HepG2 (cell line): Measurements from ENCODE around the gene SHE. TPM values are rescaled to one million over a fixed set of nuclear protein-coding genes. Genes with fewer than 3 reads are reported as not detected.

Source experiments
- AGO1 ChIP-seq: fragments of 200-400 bp; formaldehyde crosslinking; IDR thresholded peaks from 2 replicates; pipeline ENCODE4 v1.6.1; 2017; ENCODE audit warnings: mild to moderate bottlenecking, low read depth, low read length, moderate library complexity; ENCODE audit not compliant: poor library complexity, severe bottlenecking
- ATRX ChIP-seq: sonication (generic); formaldehyde crosslinking; IDR thresholded peaks from 2 replicates; pipeline ENCODE4 v1.4.0; 2020; ENCODE audit warnings: missing genetic modification reagents, borderline replicate concordance
- BCLAF1 ChIP-seq: fragments of 450-650 bp; IDR thresholded peaks from 2 replicates; pipeline ENCODE4 v1.6.1; 2017; ENCODE audit warnings: mild to moderate bottlenecking
- CREBL2 ChIP-seq: sonication (generic); formaldehyde crosslinking; IDR thresholded peaks from 2 replicates; pipeline ENCODE4 v1.8.1; 2023; ENCODE audit warnings: missing genetic modification reagents, mild to moderate bottlenecking, borderline replicate concordance
- GFI1 ChIP-seq: sonication (generic); formaldehyde crosslinking; IDR thresholded peaks from 2 replicates; pipeline ENCODE4 v1.5.0; 2020; ENCODE audit warnings: missing genetic modification reagents, mild to moderate bottlenecking, borderline replicate concordance
- IKZF1 ChIP-seq: fragments of 450-650 bp; IDR thresholded peaks from 2 replicates; pipeline ENCODE4 v1.7.1; 2016
- PRDM15 ChIP-seq: sonication (generic); formaldehyde crosslinking; IDR thresholded peaks from 2 replicates; pipeline ENCODE4 v1.4.0; 2020; ENCODE audit warnings: missing genetic modification reagents
- SCMH1 ChIP-seq: sonication (generic); formaldehyde crosslinking; IDR thresholded peaks from 2 replicates; pipeline ENCODE4 v1.9.0; 2021; ENCODE audit warnings: missing genetic modification reagents, mild to moderate bottlenecking, borderline replicate concordance
- ZC3H13 ChIP-seq: sonication (generic); formaldehyde crosslinking; IDR thresholded peaks from 2 replicates; pipeline ENCODE4 v1.8.1; 2023; ENCODE audit warnings: mild to moderate bottlenecking, missing genetic modification reagents, moderate library complexity
- ZNF180 ChIP-seq: sonication (generic); formaldehyde crosslinking; IDR thresholded peaks from 2 replicates; pipeline ENCODE4 v1.4.0; 2020; ENCODE audit warnings: low read depth, missing genetic modification reagents, borderline replicate concordance
- ZNF207 ChIP-seq: fragments of 450-650 bp; IDR thresholded peaks from 2 replicates; pipeline ENCODE4 v1.6.1; 2016; ENCODE audit warnings: antibody characterized with exemption, borderline replicate concordance
- ZNF235 ChIP-seq: sonication (generic); formaldehyde crosslinking; IDR thresholded peaks from 2 replicates; pipeline ENCODE4 v1.8.1; 2023; ENCODE audit warnings: mild to moderate bottlenecking, missing genetic modification reagents, borderline replicate concordance
- ZNF850 ChIP-seq: sonication (generic); formaldehyde crosslinking; conservative IDR thresholded peaks from 2 replicates; pipeline ENCODE4 v1.9.0; 2021; ENCODE audit warnings: mild to moderate bottlenecking, missing genetic modification reagents
- ZNF891 ChIP-seq: sonication (generic); formaldehyde crosslinking; IDR thresholded peaks from 2 replicates; pipeline ENCODE4 v1.5.0; 2020; ENCODE audit warnings: mild to moderate bottlenecking, missing genetic modification reagents
- polyA plus RNA-seq, 8 experiments: library from polyadenylated mRNA; depleted of rRNA in 3 of 8; stranded (reverse) in 7 of 8; unstranded in 1 of 8; fragments of >200 nt; fragmentation: Illumina TruSeq in 4 of 8; extraction: Trizol in 4 of 8; gene quantifications; 2 replicates each; pipeline versions ENCODE4 v1.2.1 to v1.2.3, GENCODE V29; 2011 to 2016; ENCODE audit warnings: low read depth in 4 of 8, missing spikeins in 1 of 8, mixed read lengths in 1 of 8; ENCODE audit not compliant: insufficient read depth in 1 of 8
- total RNA-seq, 5 experiments: library from RNA; depleted of rRNA; stranded (reverse); fragments of >200 nt; fragmentation: Illumina TruSeq; extraction: Trizol; gene quantifications; 2 replicates each; pipeline ENCODE4 v1.2.3, GENCODE V29; 2016; ENCODE audit warnings: low read depth in 1 of 5
- TF ChIP-seq, protein P1 (sequence below): sonication (generic); formaldehyde crosslinking; IDR thresholded peaks from 2 replicates; pipeline ENCODE4 v1.4.0; 2020; ENCODE audit warnings: missing genetic modification reagents
- TF ChIP-seq, protein P2 (sequence below): sonication (generic); formaldehyde crosslinking; IDR thresholded peaks from 2 replicates; pipeline ENCODE4 v1.8.1; 2023; ENCODE audit warnings: mild to moderate bottlenecking, missing genetic modification reagents

SHE gene
- total and polyA plus RNA-seq, 2 of the 13 experiments (the other 11 are each of a cell fraction or from before 2014, with no cell fraction given) = not detected

- TF ChIP-seq SCMH1 (CRISPR knock-in tag) (no peak), ATRX (CRISPR knock-in tag) (no peak), ZNF235 (CRISPR knock-in tag) (no peak), AGO1 (no peak), ZNF850 (CRISPR knock-in tag) (no peak), PRDM15 (CRISPR knock-in tag) (no peak), CREBL2 (CRISPR knock-in tag) (no peak), IKZF1 (no peak), ZNF891 (CRISPR knock-in tag) (no peak), BCLAF1 (no peak), GFI1 (CRISPR knock-in tag) (no peak), ZNF207 (no peak), ZC3H13 (CRISPR knock-in tag) (no peak), ZNF180 (no peak)
- TF ChIP-seq, protein P1, sequence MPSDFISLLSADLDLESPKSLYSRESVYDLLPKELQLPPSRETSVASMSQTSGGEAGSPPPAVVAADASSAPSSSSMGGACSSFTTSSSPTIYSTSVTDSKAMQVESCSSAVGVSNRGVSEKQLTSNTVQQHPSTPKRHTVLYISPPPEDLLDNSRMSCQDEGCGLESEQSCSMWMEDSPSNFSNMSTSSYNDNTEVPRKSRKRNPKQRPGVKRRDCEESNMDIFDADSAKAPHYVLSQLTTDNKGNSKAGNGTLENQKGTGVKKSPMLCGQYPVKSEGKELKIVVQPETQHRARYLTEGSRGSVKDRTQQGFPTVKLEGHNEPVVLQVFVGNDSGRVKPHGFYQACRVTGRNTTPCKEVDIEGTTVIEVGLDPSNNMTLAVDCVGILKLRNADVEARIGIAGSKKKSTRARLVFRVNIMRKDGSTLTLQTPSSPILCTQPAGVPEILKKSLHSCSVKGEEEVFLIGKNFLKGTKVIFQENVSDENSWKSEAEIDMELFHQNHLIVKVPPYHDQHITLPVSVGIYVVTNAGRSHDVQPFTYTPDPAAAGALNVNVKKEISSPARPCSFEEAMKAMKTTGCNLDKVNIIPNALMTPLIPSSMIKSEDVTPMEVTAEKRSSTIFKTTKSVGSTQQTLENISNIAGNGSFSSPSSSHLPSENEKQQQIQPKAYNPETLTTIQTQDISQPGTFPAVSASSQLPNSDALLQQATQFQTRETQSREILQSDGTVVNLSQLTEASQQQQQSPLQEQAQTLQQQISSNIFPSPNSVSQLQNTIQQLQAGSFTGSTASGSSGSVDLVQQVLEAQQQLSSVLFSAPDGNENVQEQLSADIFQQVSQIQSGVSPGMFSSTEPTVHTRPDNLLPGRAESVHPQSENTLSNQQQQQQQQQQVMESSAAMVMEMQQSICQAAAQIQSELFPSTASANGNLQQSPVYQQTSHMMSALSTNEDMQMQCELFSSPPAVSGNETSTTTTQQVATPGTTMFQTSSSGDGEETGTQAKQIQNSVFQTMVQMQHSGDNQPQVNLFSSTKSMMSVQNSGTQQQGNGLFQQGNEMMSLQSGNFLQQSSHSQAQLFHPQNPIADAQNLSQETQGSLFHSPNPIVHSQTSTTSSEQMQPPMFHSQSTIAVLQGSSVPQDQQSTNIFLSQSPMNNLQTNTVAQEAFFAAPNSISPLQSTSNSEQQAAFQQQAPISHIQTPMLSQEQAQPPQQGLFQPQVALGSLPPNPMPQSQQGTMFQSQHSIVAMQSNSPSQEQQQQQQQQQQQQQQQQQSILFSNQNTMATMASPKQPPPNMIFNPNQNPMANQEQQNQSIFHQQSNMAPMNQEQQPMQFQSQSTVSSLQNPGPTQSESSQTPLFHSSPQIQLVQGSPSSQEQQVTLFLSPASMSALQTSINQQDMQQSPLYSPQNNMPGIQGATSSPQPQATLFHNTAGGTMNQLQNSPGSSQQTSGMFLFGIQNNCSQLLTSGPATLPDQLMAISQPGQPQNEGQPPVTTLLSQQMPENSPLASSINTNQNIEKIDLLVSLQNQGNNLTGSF = no peak
- TF ChIP-seq, protein P2, sequence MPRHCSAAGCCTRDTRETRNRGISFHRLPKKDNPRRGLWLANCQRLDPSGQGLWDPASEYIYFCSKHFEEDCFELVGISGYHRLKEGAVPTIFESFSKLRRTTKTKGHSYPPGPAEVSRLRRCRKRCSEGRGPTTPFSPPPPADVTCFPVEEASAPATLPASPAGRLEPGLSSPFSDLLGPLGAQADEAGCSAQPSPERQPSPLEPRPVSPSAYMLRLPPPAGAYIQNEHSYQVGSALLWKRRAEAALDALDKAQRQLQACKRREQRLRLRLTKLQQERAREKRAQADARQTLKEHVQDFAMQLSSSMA = no peak
Measured at GRCh38 chr1:154469844-154470560, 32.2 kb downstream of the SHE start (continued).
